Activated B cell treated with CpG ODN at 0.5 μM for 24 hours (primary cell): Measurements from ENCODE around the gene TMEM30A. TPM values are rescaled to one million over a fixed set of nuclear protein-coding genes. Genes with fewer than 3 reads are reported as not detected.

Source experiments
- ATAC-seq: fragments of 200-7000 bp; cut with Tn5 transposase; one replicate; pipeline ENCODE4 v1.10.0; 2021; ENCODE audit warnings: low read depth, mild to moderate bottlenecking, moderate library complexity
- CTCF ChIA-PET: fragments of 350-600 bp; sonication (Branson Sonifier 250); formaldehyde crosslinking; loops from one replicate; lab custom pipeline; 2021; ENCODE audit warnings: antibody characterized with exemption; lab: Charles Lee
- POLR2A ChIA-PET: fragments of 350-600 bp; sonication (Branson Sonifier 250); formaldehyde crosslinking; loops from one replicate; lab custom pipeline; 2021; ENCODE audit warnings: antibody characterized with exemption; lab: Charles Lee
- DNase-seq: peaks from one replicate; pipeline ENCODE4 v3.0.0; 2022
- H3K27ac Mint-ChIP-seq: one replicate; pipeline ENCODE4 v1.8.0; 2020; ENCODE audit warnings: mixed read lengths
- H3K27me3 Mint-ChIP-seq: one replicate; pipeline ENCODE4 v1.8.0; 2021; ENCODE audit warnings: mixed read lengths
- H3K36me3 Mint-ChIP-seq: one replicate; pipeline ENCODE4 v1.8.0; 2021; ENCODE audit warnings: low read depth, mixed read lengths
- H3K4me1 Mint-ChIP-seq: one replicate; pipeline ENCODE4 v1.8.0; 2021; ENCODE audit warnings: mixed read lengths
- H3K4me3 Mint-ChIP-seq: one replicate; pipeline ENCODE4 v1.8.0; 2020; ENCODE audit warnings: mild to moderate bottlenecking, mixed read lengths
- H3K9me3 Mint-ChIP-seq: one replicate; pipeline ENCODE4 v1.8.0; 2020; ENCODE audit warnings: mixed read lengths
- CTCF ChIP-seq: fragments of 200-600 bp; IDR thresholded peaks from one replicate; pipeline ENCODE4 v1.8.0; 2022; ENCODE audit warnings: antibody characterized with exemption, mild to moderate bottlenecking
- intact Hi-C: fragments of 100-400 bp; cut with micrococcal nuclease; formaldehyde crosslinking; loops from one replicate; pipeline ENCODE4 v1.15.1; 2024
- total RNA-seq: library from RNA; stranded (reverse); gene quantifications from 2 replicates; pipeline ENCODE4 v1.2.3, GENCODE V29; 2022

The TMEM30A gene
- total RNA-seq, 1 donor from 2014 or later: 38.7 TPM

- DNase-seq (no peak), ATAC-seq (no peak)
- Mint-ChIP-seq H3K9me3 (no peaks in the 10 kb centered on the region), H3K36me3 (no peaks in the 10 kb centered on the region), H3K27me3 (peaks cover 52% of the 10 kb centered on the region), H3K4me1 (peaks cover 7% of the 10 kb centered on the region), H3K4me3 (no peak overlapping the region), H3K27ac (no peak overlapping the region)
- intact Hi-C loops: no loop called here
- TF ChIP-seq CTCF: no peak
- CTCF ChIA-PET: interaction anchor here (1.2 kb wide), 1 partner anchor 1475 kb away, joined by 5 read pairs; no protein-coding TSS in a partner anchor
- POLR2A ChIA-PET: no interaction called here
Observed at GRCh38 chr6:75213732-75214131, 70.9 kb downstream of the TMEM30A start.

GRCh38 chr6:75213112-75213511 lies 71.5 kb downstream of the TMEM30A start:
- POLR2A ChIA-PET: no interaction called here
- intact Hi-C loops: no loop called here
- ATAC-seq: no peak
- Mint-ChIP-seq H3K27me3 (peaks cover 54% of the 10 kb centered on the region), H3K27ac (no peak overlapping the region), H3K9me3 (no peaks in the 10 kb centered on the region), H3K36me3 (no peaks in the 10 kb centered on the region), H3K4me1 (peaks cover 13% of the 10 kb centered on the region), H3K4me3 (no peak overlapping the region)
- DNase-seq: no peak
- TF ChIP-seq CTCF: no peak
- CTCF ChIA-PET: interaction anchor here (1.2 kb wide), 1 partner anchor 1474 kb away, joined by 5 read pairs; no protein-coding TSS in a partner anchor

GRCh38 chr6:75211920-75212590 lies 72.5 kb downstream of the TMEM30A start:
- no peak overlapping the region for H3K4me3 Mint-ChIP-seq
- no peak for DNase-seq
- ATAC-seq: no peak
- ChIA-PET CTCF (interaction anchor here (0.6 to 10.6 kb wide), 13 partner anchors 8 to 1536 kb away, joined by 3 to 272 read pairs (median 3); no protein-coding TSS in a partner anchor), POLR2A (no interaction called here)
- H3K36me3 Mint-ChIP-seq: no peaks in the 10 kb centered on the region
- intact Hi-C loops: loop anchor here (1.0 kb wide), 1 partner anchor 1473 kb away; no protein-coding TSS in a partner anchor
- H3K9me3 Mint-ChIP-seq: no peaks in the 10 kb centered on the region
- H3K4me1 Mint-ChIP-seq: peaks cover 20% of the 10 kb centered on the region
- no peak for TF ChIP-seq CTCF
- H3K27me3 Mint-ChIP-seq: peaks cover 55% of the 10 kb centered on the region
- H3K27ac Mint-ChIP-seq: no peak overlapping the region

GRCh38 chr6:75210885-75211739 lies 73.5 kb downstream of the TMEM30A start:
- POLR2A ChIA-PET: interaction anchor here (0.7 kb wide), 1 partner anchor 1472 kb away, joined by 4 read pairs; no protein-coding TSS in a partner anchor
- H3K4me1 Mint-ChIP-seq: peaks cover 29% of the 10 kb centered on the region
- intact Hi-C loops: loop anchor here (1.0 kb wide), 1 partner anchor 1472 kb away; no protein-coding TSS in a partner anchor
- H3K9me3 Mint-ChIP-seq: no peaks in the 10 kb centered on the region
- H3K4me3 Mint-ChIP-seq: no peak overlapping the region
- no peaks in the 10 kb centered on the region for H3K36me3 Mint-ChIP-seq
- H3K27me3 Mint-ChIP-seq: peaks cover 58% of the 10 kb centered on the region
- peak; percentile 40 for TF ChIP-seq CTCF
- CTCF ChIA-PET: interaction anchor here (0.6 to 10.6 kb wide), 19 partner anchors 9 to 1535 kb away, joined by 3 to 272 read pairs (median 3); no protein-coding TSS in a partner anchor
- no peak for ATAC-seq
- DNase-seq: no peak
- H3K27ac Mint-ChIP-seq: no peak overlapping the region
